H1 (cell line): ENCODE measurements around the gene ESYT1. TPM values are rescaled to one million over a fixed set of nuclear protein-coding genes. Genes with fewer than 3 reads are reported as not detected.

ENCODE experiments used
- CTCF ChIA-PET: fragments of 300-600 bp; sonication (Branson Sonifier 250); formaldehyde crosslinking; loops from one replicate; lab custom pipeline; 2021; ENCODE audit not compliant: partially characterized antibody; lab: Charles Lee
- POLR2A ChIA-PET: fragments of 300-600 bp; sonication (Branson Sonifier 250); formaldehyde crosslinking; loops from one replicate; lab custom pipeline; 2021; ENCODE audit warnings: inconsistent platforms; ENCODE audit not compliant: partially characterized antibody; lab: Charles Lee
- DNase-seq, 2 experiments: peaks; one replicate each; pipeline versions ENCODE4 v3.0.0 to v3.0.0-alpha.2; 2010 to 2022; ENCODE audit warnings: low spot score in 2 of 2, low read depth in 1 of 2, mixed read lengths in 1 of 2
- FAIRE-seq: peaks from 2 replicates; lab custom pipeline; 2011; peaks lifted over from hg19 to GRCh38; lab: Jason Lieb, UNC
- H2AFZ ChIP-seq: 2 replicates; pipeline ENCODE4 v1.8.1; 2012; ENCODE audit warnings: low read length, inconsistent platforms
- H2AK5ac ChIP-seq: 2 replicates; pipeline ENCODE4 v1.6.1; 2013; ENCODE audit warnings: low read depth, low read length
- H2BK120ac ChIP-seq: replicated peaks from 2 replicates; pipeline ENCODE3; 2013; ENCODE audit warnings: low read depth, low read length, inconsistent platforms
- H2BK12ac ChIP-seq: 2 replicates; pipeline ENCODE4 v1.6.1; 2013; ENCODE audit warnings: low read depth, low read length
- H2BK15ac ChIP-seq: 2 replicates; pipeline ENCODE4 v1.6.1; 2013; ENCODE audit warnings: low read length
- H2BK20ac ChIP-seq: 2 replicates; pipeline ENCODE4 v1.6.1; 2013; ENCODE audit warnings: low read length
- H2BK5ac ChIP-seq: 2 replicates; pipeline ENCODE4 v1.6.1; 2013; ENCODE audit warnings: low read depth, low read length
- H3K14ac ChIP-seq: 2 replicates; pipeline ENCODE4 v1.6.1; 2013; ENCODE audit warnings: inconsistent platforms; ENCODE audit not compliant: insufficient read length
- H3K18ac ChIP-seq: 2 replicates; pipeline ENCODE4 v1.6.1; 2013; ENCODE audit warnings: low read length; ENCODE audit errors: extremely low read depth
- H3K23ac ChIP-seq: 2 replicates; pipeline ENCODE4 v1.6.1; 2013; ENCODE audit warnings: inconsistent platforms; ENCODE audit not compliant: insufficient read length
- H3K23me2 ChIP-seq: 2 replicates; pipeline ENCODE4 v1.6.1; 2013; ENCODE audit warnings: low read depth, low read length
- H3K27ac ChIP-seq: 2 replicates; pipeline ENCODE4 v1.6.1; 2011; ENCODE audit warnings: low read depth, low read length, inconsistent platforms
- H3K27me3 ChIP-seq, 4 experiments: replicated peaks in 1 of 4; 1 replicate in 1 of 4; 2 replicates in 3 of 4; pipeline versions ENCODE4 v1.6.1 to v1.8.1; 2011 to 2013; ENCODE audit warnings: low read length in 3 of 4, mild to moderate bottlenecking in 3 of 4, inconsistent platforms in 2 of 4, mixed read lengths in 2 of 4, moderate library complexity in 1 of 4; ENCODE audit not compliant: control insufficient read depth in 3 of 4, insufficient read depth in 3 of 4; ENCODE audit errors: extremely low read depth in 1 of 4
- H3K36me3 ChIP-seq, 4 experiments: 2 replicates each; pipeline versions ENCODE4 v1.6.1 to v1.8.1; 2011 to 2013; ENCODE audit warnings: mild to moderate bottlenecking in 4 of 4, low read length in 3 of 4, moderate library complexity in 2 of 4, control low read depth in 1 of 4, inconsistent platforms in 1 of 4; ENCODE audit not compliant: insufficient read depth in 4 of 4, control insufficient read depth in 2 of 4
- H3K4ac ChIP-seq: replicated peaks from 2 replicates; pipeline ENCODE3; 2013; ENCODE audit warnings: low read length, low read depth, mixed read lengths, inconsistent platforms; ENCODE audit not compliant: insufficient read length
- H3K4me1 ChIP-seq, 4 experiments: replicated peaks in 1 of 4; 1 replicate in 1 of 4; 2 replicates in 3 of 4; pipeline versions ENCODE4 v1.6.1 to v1.8.1; 2011 to 2013; ENCODE audit warnings: low read length in 3 of 4, inconsistent platforms in 2 of 4, mixed read lengths in 1 of 4; ENCODE audit not compliant: insufficient read depth in 4 of 4, control insufficient read depth in 3 of 4
- H3K4me2 ChIP-seq, 2 experiments: 2 replicates each; pipeline versions ENCODE4 v1.6.1 to v1.8.1; 2011 to 2013; ENCODE audit warnings: low read depth in 2 of 2, low read length in 2 of 2, control low read depth in 1 of 2, inconsistent platforms in 1 of 2, mild to moderate bottlenecking in 1 of 2; ENCODE audit not compliant: insufficient read depth in 1 of 2
- H3K4me3 ChIP-seq, 4 experiments: fragments of 200-600, 300-600 bp in 1 of 4; sonication (generic), shearing (Covaris generic), sonication (Bioruptor Twin) in 1 of 4; 2 replicates each; pipeline versions ENCODE4 v1.5.1 to v1.8.1; 2011 to 2016; ENCODE audit warnings: low read length in 4 of 4, low read depth in 3 of 4, control low read depth in 2 of 4, inconsistent platforms in 2 of 4, mild to moderate bottlenecking in 2 of 4, mixed read lengths in 1 of 4, moderate library complexity in 1 of 4; ENCODE audit not compliant: insufficient read depth in 2 of 4; ENCODE audit errors: extremely low read depth in 1 of 4
- H3K56ac ChIP-seq: replicated peaks from 2 replicates; pipeline ENCODE3; 2013; ENCODE audit warnings: low read depth, mild to moderate bottlenecking, mixed read lengths, low read length, inconsistent platforms; ENCODE audit not compliant: insufficient read length
- H3K79me1 ChIP-seq: 2 replicates; pipeline ENCODE4 v1.6.1; 2013; ENCODE audit warnings: low read depth, low read length, control low read depth
- H3K79me2 ChIP-seq, 2 experiments: 2 replicates each; pipeline versions ENCODE4 v1.6.1 to v1.8.1; 2012 to 2013; ENCODE audit warnings: low read length in 2 of 2, mild to moderate bottlenecking in 2 of 2, inconsistent platforms in 1 of 2; ENCODE audit not compliant: insufficient read depth in 2 of 2, control insufficient read depth in 1 of 2
- H3K9ac ChIP-seq, 4 experiments: replicated peaks in 1 of 4; 1 replicate in 1 of 4; 2 replicates in 3 of 4; pipeline versions ENCODE4 v1.6.1 to v1.8.1; 2011 to 2013; ENCODE audit warnings: low read depth in 3 of 4, low read length in 3 of 4, control low read depth in 2 of 4, mild to moderate bottlenecking in 2 of 4, moderate library complexity in 2 of 4, inconsistent platforms in 1 of 4; ENCODE audit errors: extremely low read depth in 1 of 4
- H3K9me3 ChIP-seq, 2 experiments: 2 replicates each; pipeline versions ENCODE4 v1.6.1 to v1.8.1; 2012 to 2013; ENCODE audit warnings: mild to moderate bottlenecking in 2 of 2, moderate library complexity in 2 of 2, control low read depth in 1 of 2, inconsistent platforms in 1 of 2, low read depth in 1 of 2, low read length in 1 of 2, mixed read lengths in 1 of 2; ENCODE audit not compliant: insufficient read depth in 2 of 2
- H4K20me1 ChIP-seq, 2 experiments: replicated peaks in 1 of 2; 2 replicates each; pipeline versions ENCODE3 to v1.8.1; 2011 to 2013; ENCODE audit warnings: inconsistent platforms in 2 of 2, low read length in 2 of 2, mild to moderate bottlenecking in 1 of 2; ENCODE audit not compliant: insufficient read depth in 2 of 2, control insufficient read depth in 1 of 2
- H4K5ac ChIP-seq: 2 replicates; pipeline ENCODE4 v1.6.1; 2013; ENCODE audit warnings: low read length, low read depth, mixed read lengths, inconsistent platforms; ENCODE audit not compliant: insufficient read length
- H4K8ac ChIP-seq: 2 replicates; pipeline ENCODE4 v1.8.0; 2013; ENCODE audit warnings: mild to moderate bottlenecking, moderate library complexity, low read length, inconsistent platforms; ENCODE audit not compliant: insufficient read depth; ENCODE audit errors: extremely low read depth
- H4K91ac ChIP-seq: replicated peaks from 2 replicates; pipeline ENCODE3; 2013; ENCODE audit warnings: low read length, mixed read lengths, inconsistent platforms; ENCODE audit not compliant: insufficient read length
- ATF2 ChIP-seq: IDR thresholded peaks from 2 replicates; pipeline ENCODE4 v1.6.1; 2012; ENCODE audit warnings: low read length, inconsistent platforms
- BCL11A ChIP-seq, 2 experiments: IDR thresholded peaks; one replicate each; pipeline ENCODE4 v1.6.1; 2011; ENCODE audit warnings: low read depth in 2 of 2, low read length in 2 of 2, mild to moderate bottlenecking in 2 of 2
- CBX8 ChIP-seq: fragments of 300-800, 300-1000 bp; sonication (generic); IDR thresholded peaks from 2 replicates; pipeline ENCODE4 v1.7.1; 2016; ENCODE audit warnings: low read depth, low read length, borderline replicate concordance
- GTF2F1 ChIP-seq: IDR thresholded peaks from 2 replicates; pipeline ENCODE4 v1.6.1; 2012; ENCODE audit warnings: low read depth, low read length, improper control_type of control experiment, borderline replicate concordance
- KDM1A ChIP-seq: fragments of 200-600, 300-600 bp; sonication (generic); IDR thresholded peaks from 2 replicates; pipeline ENCODE4 v1.7.1; 2016; ENCODE audit warnings: mild to moderate bottlenecking, low read length, borderline replicate concordance
- PHF8 ChIP-seq: fragments of 200-600 bp; sonication (generic); conservative IDR thresholded peaks from 2 replicates; pipeline ENCODE4 v1.7.1; 2012; ENCODE audit warnings: low read depth, mild to moderate bottlenecking, inconsistent platforms, low read length, moderate library complexity
- POLR2A ChIP-seq, 2 experiments: IDR thresholded peaks; 1 replicate in 1 of 2; 2 replicates in 1 of 2; pipeline ENCODE4 v1.6.1; 2011; ENCODE audit warnings: low read depth in 2 of 2, low read length in 2 of 2, mild to moderate bottlenecking in 2 of 2; ENCODE audit errors: control extremely low read depth in 1 of 2
- POLR2AphosphoS5 ChIP-seq: IDR thresholded peaks from 2 replicates; pipeline ENCODE4 v1.6.1; 2011; ENCODE audit warnings: low read depth, low read length
- RAD21 ChIP-seq, 2 experiments: IDR thresholded peaks in 1 of 2; conservative IDR thresholded peaks in 1 of 2; 2 replicates each; pipeline ENCODE4 v1.6.1; 2011; ENCODE audit warnings: low read depth in 2 of 2, low read length in 2 of 2, improper control_type of control experiment in 1 of 2, inconsistent platforms in 1 of 2, mild to moderate bottlenecking in 1 of 2, moderate library complexity in 1 of 2
- RBBP5 ChIP-seq: IDR thresholded peaks from 2 replicates; pipeline ENCODE4 v1.7.1; 2012; ENCODE audit warnings: low read depth, mild to moderate bottlenecking, inconsistent platforms, low read length, moderate library complexity, borderline replicate concordance
- SP2 ChIP-seq: IDR thresholded peaks from 2 replicates; pipeline ENCODE4 v1.6.1; 2012; ENCODE audit warnings: mild to moderate bottlenecking, low read length, inconsistent platforms
- TAF7 ChIP-seq: optimal IDR thresholded peaks from 2 replicates; pipeline ENCODE3; 2011; ENCODE audit warnings: low read depth, mild to moderate bottlenecking, inconsistent platforms, low read length, moderate library complexity, borderline replicate concordance
- YY1 ChIP-seq: IDR thresholded peaks from 2 replicates; pipeline ENCODE4 v1.6.1; 2011; ENCODE audit warnings: low read depth, mild to moderate bottlenecking, low read length
- WGBS, 2 experiments: shearing (Covaris generic) in 1 of 2; methylation state at CpG; one replicate each; pipeline versions ENCODE4 v1.1.6 to v1.1.7; 2013 to 2015; ENCODE audit warnings: low lambda C conversion rate in 2 of 2, mixed read lengths in 2 of 2, inconsistent platforms in 1 of 2, low coverage in 1 of 2, missing lambda C conversion rate in 1 of 2; ENCODE audit not compliant: insufficient replicate concordance in 2 of 2, insufficient coverage in 1 of 2, insufficient read length in 1 of 2; ENCODE audit errors: extremely low coverage in 1 of 2, missing lambda C conversion rate in 1 of 2; 5-methylcytosine and 5-hydroxymethylcytosine counted together
- polyA plus RNA-seq, 7 experiments: library from polyadenylated mRNA; depleted of rRNA in 3 of 7; stranded (reverse) in 5 of 7; unstranded in 2 of 7; fragments of >200 nt in 5 of 7; fragments of 200-250 nt in 2 of 7; gene quantifications; 1 replicate in 5 of 7; 2 replicates in 1 of 7; 4 replicates in 1 of 7; pipeline versions ENCODE4 v1.2.1 to v1.2.3, GENCODE V29; 2011 to 2013; ENCODE audit warnings: missing spikeins in 2 of 7, mixed read lengths in 2 of 7
- total RNA-seq: library from RNA; stranded (reverse); fragmentation: NEBNext Ultra II Directional; extraction: Animal tissue kit (Norgen Biotek cat#: 25700); gene quantifications from 2 replicates; pipeline ENCODE4 v1.2.1, GENCODE V29; 2021

The ESYT1 gene
- total and polyA plus RNA-seq, 2 of the 8 experiments (the other 6 are each of a cell fraction or from before 2014, with no cell fraction given) = 86.9 to 165 TPM

DNA sequence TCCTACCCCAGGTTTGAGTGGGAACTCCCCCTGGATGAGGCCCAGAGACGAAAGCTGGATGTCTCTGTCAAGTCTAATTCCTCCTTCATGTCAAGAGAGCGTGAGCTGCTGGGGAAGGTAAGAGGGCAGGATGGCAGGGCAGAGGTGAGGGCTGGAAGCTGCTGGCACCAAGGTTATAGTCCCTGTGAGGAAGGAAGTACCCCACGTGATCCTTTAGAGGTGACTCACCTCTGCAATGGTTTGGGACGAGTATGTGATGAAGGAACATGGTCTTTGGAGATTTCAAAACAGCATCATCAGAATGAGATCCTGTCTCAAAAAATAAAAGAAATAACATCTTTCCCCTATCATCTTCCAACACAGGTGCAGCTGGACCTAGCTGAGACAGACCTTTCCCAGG is 15.2 kb downstream of the ESYT1 start:
- POLR2A ChIA-PET = interaction anchor here (1.1 to 2.1 kb wide), 5 partner anchors 8 to 124 kb away, joined by 3 to 11 read pairs (median 4); partner anchors contain the start of genes MYL6B and RNF41
- no peaks in the 10 kb centered on the region for H3K79me2 ChIP-seq
- no peak overlapping the region for H3K56ac ChIP-seq
- no peak overlapping the region for H4K91ac ChIP-seq
- no peaks in the 10 kb centered on the region for H3K27me3 ChIP-seq
- H3K14ac ChIP-seq = no peak overlapping the region
- H2AK5ac ChIP-seq = no peak overlapping the region
- H3K36me3 ChIP-seq = peaks cover 23 to 58% (median 48%) of the 10 kb centered on the region in 4 experiments
- CTCF ChIA-PET = interaction anchor here (0.5 to 3.5 kb wide), 8 partner anchors 13 to 47 kb away, joined by 3 to 19 read pairs (median 3); partner anchors contain the start of gene ZC3H10
- H2BK120ac ChIP-seq = no peak overlapping the region
- no peak overlapping the region for H3K23ac ChIP-seq
- no peak overlapping the region for H4K5ac ChIP-seq
- no peak overlapping the region for H2BK12ac ChIP-seq
- H3K4me2 ChIP-seq = no peak overlapping the region
- no peaks in the 10 kb centered on the region for H3K79me1 ChIP-seq
- H3K18ac ChIP-seq = no peak overlapping the region
- no peaks in the 10 kb centered on the region for H3K4me1 ChIP-seq
- no peak overlapping the region for H3K27ac ChIP-seq
- no peak overlapping the region for H2AFZ ChIP-seq
- H3K9me3 ChIP-seq = no peaks in the 10 kb centered on the region
- DNase-seq (no peak), FAIRE-seq (no peak)
- no peaks in the 10 kb centered on the region for H3K23me2 ChIP-seq
- no peaks in the 10 kb centered on the region for H4K20me1 ChIP-seq
- H3K4me3 ChIP-seq = no peak overlapping the region
- H3K4ac ChIP-seq = no peak overlapping the region
- 93% methylated on average over 4 of the region's 4 CpGs; no CpG with 5 or more reads in 1 of the 2 experiments for whole genome bisulfite sequencing, 2 experiments
- no peak overlapping the region for H2BK5ac ChIP-seq
- no peak overlapping the region; a peak in 1 of 7 replicates for H3K9ac ChIP-seq
- H4K8ac ChIP-seq = no peak overlapping the region
- H2BK15ac ChIP-seq = no peak overlapping the region
- no peak overlapping the region for H2BK20ac ChIP-seq
- TF ChIP-seq YY1 (no peak), TAF7 (no peak), ATF2 (no peak), BCL11A (IDR thresholded peaks at IDR 0.05; ENCODE audit: low read depth in 2 of 2, low read length in 2 of 2) (no peak), GTF2F1 (no peak), PHF8 (no peak), SP2 (no peak), RAD21 (IDR thresholded peaks at IDR 0.05 in 1 of 2, conservative IDR thresholded peaks at IDR 0.05 in 1 of 2; ENCODE audit: low read depth in 2 of 2, low read length in 2 of 2) (no peak), CBX8 (no peak), RBBP5 (no peak), POLR2A (IDR thresholded peaks at IDR 0.05; ENCODE audit: control extremely low read depth in 1 of 2, low read depth in 2 of 2, low read length in 2 of 2) (no peak), KDM1A (no peak), POLR2AphosphoS5 (no peak)
